ENCODE data around the gene SSTR3.
"Not testable (repeated sequence)": the region's sequence is repeated elsewhere in the genome, so short reads cannot be mapped to it uniquely, and the experiment has no call there.

Gene SSTR3

GRCh38 chr22:37242395-37242918 lies 30.2 kb upstream of the SSTR3 start:
- DNase-seq (ENCODE audit: low read depth in 2 of 2) = peak; percentile 81 to 92

- DNase-seq (ENCODE audit: low read depth in 2 of 2) = no peak
Measured at GRCh38 chr22:37241351-37242142, 29.3 kb upstream of the SSTR3 start.

GRCh38 chr22:37240941-37241320 lies 28.7 kb upstream of the SSTR3 start:
- no peak for DNase-seq (ENCODE audit: low read depth in 2 of 2)

GRCh38 chr22:37240240-37240940 lies 28.1 kb upstream of the SSTR3 start:
- DNase-seq (ENCODE audit: low read depth in 2 of 2) = no peak

- DNase-seq (ENCODE audit: low read depth in 2 of 2) = no peak
Measured at GRCh38 chr22:37239336-37240239, 27.3 kb upstream of the SSTR3 start.

- no peak for DNase-seq (ENCODE audit: low read depth in 2 of 2)
Measured at GRCh38 chr22:37237371-37238268, 25.3 kb upstream of the SSTR3 start.

- DNase-seq (ENCODE audit: low read depth in 2 of 2) = no peak
Measured at GRCh38 chr22:37235897-37236607, 23.8 kb upstream of the SSTR3 start.

GRCh38 chr22:37234736-37235711 lies 22.7 kb upstream of the SSTR3 start:
- DNase-seq (ENCODE audit: low read depth in 2 of 2) = no peak

- DNase-seq (ENCODE audit: low read depth in 2 of 2) = no peak
Measured at GRCh38 chr22:37233751-37234631, 21.7 kb upstream of the SSTR3 start.

GRCh38 chr22:37233371-37233750 lies 21.1 kb upstream of the SSTR3 start:
- DNase-seq (ENCODE audit: low read depth in 2 of 2) = not testable (repeated sequence)

- DNase-seq (ENCODE audit: low read depth in 2 of 2) = no peak
Measured at GRCh38 chr22:37232140-37232998, 20.1 kb upstream of the SSTR3 start.

GRCh38 chr22:37231406-37232139 lies 19.3 kb upstream of the SSTR3 start:
- DNase-seq (ENCODE audit: low read depth in 2 of 2) = no peak

GRCh38 chr22:37230673-37231405 lies 18.6 kb upstream of the SSTR3 start:
- peak in 1 of 2 donors; percentile 68 for DNase-seq (ENCODE audit: low read depth in 2 of 2)

GRCh38 chr22:37229805-37230672 lies 17.8 kb upstream of the SSTR3 start:
- DNase-seq (ENCODE audit: low read depth in 2 of 2) = peak; percentile 77 to 91
